Suprapubic skin (tissue), 4 donors: ENCODE measurements around the gene ATL1.

ENCODE experiments used
- CTCF ChIP-seq, 2 donors: fragments of 200-600 bp in 1 of 2; fragments of 450-650 bp in 1 of 2; sonication (generic) in 1 of 2; IDR thresholded peaks; one replicate each; pipeline ENCODE4 v1.5.1; 2016 to 2019; ENCODE audit warnings: antibody characterized with exemption in 2 of 2, mild to moderate bottlenecking in 1 of 2, moderate library complexity in 1 of 2
- POLR2A ChIP-seq, 2 donors: fragments of 450-650 bp; IDR thresholded peaks; one replicate each; pipeline ENCODE4 v1.6.1; 2017; ENCODE audit warnings: antibody characterized with exemption in 2 of 2, mild to moderate bottlenecking in 2 of 2, moderate library complexity in 2 of 2
- POLR2AphosphoS5 ChIP-seq, 3 donors: sonication (generic); formaldehyde crosslinking; IDR thresholded peaks; one replicate each; pipeline ENCODE4 v1.6.1; 2017; ENCODE audit warnings: antibody characterized with exemption in 3 of 3

GRCh38 chr14:50619569-50620141 is 59.7 kb downstream of the ATL1 start:
- TF ChIP-seq POLR2AphosphoS5 (IDR thresholded peaks at IDR 0.05) (no peak), CTCF (IDR thresholded peaks at IDR 0.05) (peak in 1 of 2 donors; percentile 30), POLR2A (IDR thresholded peaks at IDR 0.05) (no peak)
